Amygdala (tissue), 56 donors: ENCODE measurements around the gene INTS1.

Experiments
- DNase-seq, 56 donors: peaks; one replicate each; lab custom pipeline; 2025; lab: John Stamatoyannopoulos, UW

INTS1 gene

GRCh38 chr7:1468203-1468602 is 36.0 kb downstream of the INTS1 start:
- DNase-seq = no peak

DNA sequence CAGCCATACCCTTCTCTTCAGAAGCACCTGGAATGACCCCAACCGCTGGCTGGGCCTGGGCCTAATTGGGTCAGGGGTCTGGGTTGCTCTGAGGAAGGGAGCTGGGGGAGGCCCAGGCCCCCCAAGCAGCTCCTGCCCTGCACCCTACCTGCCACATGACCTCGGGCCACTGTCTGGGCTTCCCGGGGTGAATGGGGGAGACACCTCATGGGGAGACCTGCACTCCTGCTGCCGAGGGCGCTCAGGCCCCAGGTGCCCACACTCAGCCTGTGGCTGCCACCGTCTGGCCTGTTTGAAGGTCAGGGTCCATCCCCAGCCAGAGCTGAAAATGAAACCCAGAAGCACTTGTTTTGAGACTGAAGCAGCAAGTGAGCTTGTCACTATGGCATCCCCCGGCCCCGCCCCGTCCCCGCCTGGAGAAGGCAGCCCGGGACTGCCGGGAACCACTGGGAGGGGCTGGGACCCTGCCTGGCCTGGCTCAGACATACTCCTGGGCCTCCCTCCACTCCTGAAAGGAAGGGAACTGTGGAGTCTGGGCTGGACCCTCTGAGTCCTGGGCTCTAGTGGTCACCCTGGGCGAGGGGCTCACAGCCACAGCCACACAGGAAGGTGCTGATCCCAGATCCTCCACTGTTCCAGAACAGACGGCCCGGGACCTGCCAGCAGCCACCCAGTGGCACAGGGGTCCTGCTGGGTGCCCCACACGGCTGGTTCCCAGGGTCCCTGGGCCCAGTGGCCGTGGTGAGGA is 37.5 kb downstream of the INTS1 start:
- peak in 18 of 56 donors; percentile 10 to 56 (median 28) for DNase-seq

DNA sequence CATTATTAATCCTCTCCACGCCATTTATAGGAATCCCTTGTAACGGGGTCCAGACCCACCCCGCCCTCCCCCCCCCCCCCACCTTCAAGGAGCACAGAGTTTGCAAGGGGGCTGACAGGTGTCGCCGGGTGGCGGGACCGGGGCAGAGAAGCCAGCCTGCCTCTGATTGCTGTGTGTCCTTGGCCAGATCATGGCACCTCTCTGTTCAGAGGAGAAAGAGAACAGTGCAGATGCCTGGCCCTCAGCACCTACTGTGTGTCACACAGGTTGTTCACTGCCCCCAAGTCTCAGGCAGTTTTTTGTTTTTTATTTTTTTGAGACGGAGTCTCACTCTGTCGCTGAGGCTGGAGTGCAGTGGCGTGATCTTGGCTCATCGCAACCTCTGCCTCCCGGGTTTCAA is 39.5 kb downstream of the INTS1 start:
- DNase-seq = no peak

DNA sequence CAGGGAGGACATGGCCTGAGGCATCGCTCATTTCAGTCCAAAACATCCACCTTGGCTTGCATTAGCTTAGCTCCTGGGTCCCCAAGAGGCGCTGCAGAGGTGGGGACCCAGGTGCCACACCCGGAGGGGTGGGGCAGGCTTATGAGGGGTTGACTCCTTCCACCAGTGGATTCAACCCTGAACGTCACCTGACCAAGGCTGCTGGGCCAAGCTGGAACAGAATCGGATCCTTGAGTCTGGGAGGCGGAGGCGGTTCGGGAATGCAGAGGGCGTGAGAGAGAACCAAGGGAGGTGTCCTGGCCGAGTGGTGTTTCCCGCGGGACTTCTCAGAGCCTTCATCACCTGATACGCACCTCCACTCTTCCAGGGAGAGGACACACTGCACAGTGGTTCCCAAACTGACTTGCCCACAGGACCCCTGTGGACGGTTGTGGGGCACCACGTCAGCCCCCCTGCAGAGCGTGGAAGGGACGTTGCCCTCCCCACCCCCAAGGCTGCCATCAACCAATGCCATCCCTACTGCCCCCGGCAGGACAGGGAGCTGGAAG is 40.4 kb downstream of the INTS1 start:
- no peak for DNase-seq

GRCh38 chr7:1461646-1462375 is 42.4 kb downstream of the INTS1 start:
- DNase-seq = no peak

- peak in 10 of 56 donors; percentile 6 to 29 (median 16) for DNase-seq
These were observed 43.2 kb downstream of the INTS1 start for GRCh38 chr7:1460821-1461645.

DNA sequence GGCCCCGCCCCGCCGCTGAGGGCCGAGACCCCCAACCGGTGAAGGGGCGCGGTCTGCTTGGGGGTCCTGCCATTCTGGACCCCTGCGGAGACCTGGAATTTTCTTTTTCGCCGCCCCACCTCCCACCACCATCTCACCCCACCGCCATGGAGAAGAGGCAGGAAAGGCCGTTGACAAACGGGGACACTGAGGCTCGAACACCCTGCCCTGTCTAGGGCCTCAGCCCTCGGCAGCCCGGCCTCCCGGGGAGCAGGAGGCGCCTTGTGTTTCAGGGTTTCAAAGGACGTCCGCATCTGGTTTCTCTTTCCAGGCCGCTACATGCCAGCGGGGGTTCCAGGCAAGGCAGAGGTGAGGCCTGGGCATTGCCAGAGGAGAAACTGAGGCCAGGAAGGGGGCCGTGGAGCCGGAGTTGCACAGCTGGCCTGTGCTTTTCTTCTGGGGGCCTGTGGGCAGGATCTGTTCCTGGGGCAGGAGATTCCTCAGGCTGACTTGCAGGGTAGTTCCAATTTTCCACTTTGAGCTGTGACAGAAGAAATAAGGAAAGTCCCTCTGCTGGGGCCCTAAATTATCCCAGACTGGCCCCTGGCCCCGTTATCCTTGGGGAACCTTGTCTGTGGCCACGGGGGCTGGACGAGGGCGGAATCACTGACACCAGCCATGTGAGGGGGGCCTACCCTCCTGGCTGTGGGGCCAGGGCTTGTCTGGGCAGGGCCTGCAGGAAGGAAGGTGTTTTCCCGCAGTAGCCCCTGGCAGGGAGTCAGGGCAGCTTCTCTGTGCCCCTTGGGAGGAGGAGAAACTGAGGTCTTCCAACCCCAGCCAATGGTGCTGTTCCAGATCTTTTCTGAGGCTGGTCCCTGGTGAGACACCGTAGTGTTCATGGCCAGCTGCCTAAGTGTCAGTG is 44.0 kb downstream of the INTS1 start:
- DNase-seq = peak in 7 of 56 donors; percentile 18 to 56 (median 46)

DNA sequence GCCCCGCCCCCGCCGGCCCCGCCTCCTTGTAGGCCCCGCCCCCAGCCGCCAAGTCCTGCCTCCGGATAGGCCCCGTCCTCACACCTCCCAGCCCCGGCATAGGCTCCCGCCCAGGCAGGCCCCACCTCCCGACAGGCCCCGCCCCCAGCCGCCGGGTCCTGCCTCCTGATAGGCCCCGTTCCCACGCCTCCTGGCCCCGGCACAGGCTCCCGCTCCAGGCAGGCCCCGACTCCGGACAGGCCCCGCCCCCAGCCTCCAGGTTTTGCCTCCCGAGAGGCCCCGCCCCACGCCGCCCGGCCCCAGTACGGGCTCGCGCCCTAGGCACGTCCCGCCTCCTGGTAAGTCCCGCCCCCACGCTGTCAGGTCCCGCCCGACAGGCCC is 44.7 kb downstream of the INTS1 start:
- DNase-seq = peak; percentile 76 to 100 (median 99)

DNA sequence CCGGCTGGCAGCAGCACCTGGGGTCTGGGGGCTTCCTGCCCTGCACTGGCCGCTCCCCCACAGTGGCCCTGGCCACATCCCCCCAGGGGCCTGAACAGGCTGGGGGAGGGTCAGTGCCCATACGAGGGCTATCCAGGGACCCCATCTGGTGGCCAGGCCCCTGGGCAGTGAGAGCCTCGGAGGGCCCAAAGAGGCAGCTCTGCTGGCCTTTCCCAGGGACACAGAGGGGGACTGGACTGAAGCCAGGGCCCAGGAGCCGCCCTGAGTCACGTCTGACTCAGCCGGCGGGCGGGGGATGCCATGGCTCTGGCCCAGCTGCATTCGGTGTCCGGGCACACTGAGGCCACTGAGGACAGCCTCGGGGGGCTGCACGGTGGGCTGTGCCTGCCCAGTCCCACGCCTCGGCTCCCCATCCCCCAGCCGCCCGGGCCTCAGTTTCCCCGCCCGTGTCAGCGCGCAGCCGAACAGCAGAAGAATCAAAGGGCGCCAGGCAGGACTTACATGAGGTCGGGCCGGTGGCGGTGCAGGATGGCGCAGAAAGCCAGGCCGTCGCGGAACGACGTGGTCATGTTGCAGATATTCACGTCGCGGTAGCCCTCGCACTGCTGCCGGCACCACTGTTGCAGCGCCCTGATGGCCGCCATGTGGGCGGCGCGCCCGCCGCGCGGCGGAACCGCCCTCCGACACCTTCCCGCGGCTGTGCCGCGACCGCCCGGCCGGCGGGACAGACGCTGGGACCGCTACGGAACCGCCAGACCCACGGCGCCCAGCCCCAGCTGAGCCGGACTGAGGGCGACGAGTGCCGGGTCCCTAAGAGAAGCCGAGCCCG is 45.3 kb downstream of the INTS1 start, which contains the start of gene MICALL2:
Gene MICALL2, minus strand, starts transcription at position 788 of the 829 bp plus-strand sequence. Its CDS starts 144 bp downstream, at position 644.
- peak in 22 of 56 donors; percentile 11 to 81 (median 42) for DNase-seq

- peak in 11 of 56 donors; percentile 10 to 48 (median 26) for DNase-seq
These were observed 46.1 kb downstream of the INTS1 start for GRCh38 chr7:1457949-1458682.

DNA sequence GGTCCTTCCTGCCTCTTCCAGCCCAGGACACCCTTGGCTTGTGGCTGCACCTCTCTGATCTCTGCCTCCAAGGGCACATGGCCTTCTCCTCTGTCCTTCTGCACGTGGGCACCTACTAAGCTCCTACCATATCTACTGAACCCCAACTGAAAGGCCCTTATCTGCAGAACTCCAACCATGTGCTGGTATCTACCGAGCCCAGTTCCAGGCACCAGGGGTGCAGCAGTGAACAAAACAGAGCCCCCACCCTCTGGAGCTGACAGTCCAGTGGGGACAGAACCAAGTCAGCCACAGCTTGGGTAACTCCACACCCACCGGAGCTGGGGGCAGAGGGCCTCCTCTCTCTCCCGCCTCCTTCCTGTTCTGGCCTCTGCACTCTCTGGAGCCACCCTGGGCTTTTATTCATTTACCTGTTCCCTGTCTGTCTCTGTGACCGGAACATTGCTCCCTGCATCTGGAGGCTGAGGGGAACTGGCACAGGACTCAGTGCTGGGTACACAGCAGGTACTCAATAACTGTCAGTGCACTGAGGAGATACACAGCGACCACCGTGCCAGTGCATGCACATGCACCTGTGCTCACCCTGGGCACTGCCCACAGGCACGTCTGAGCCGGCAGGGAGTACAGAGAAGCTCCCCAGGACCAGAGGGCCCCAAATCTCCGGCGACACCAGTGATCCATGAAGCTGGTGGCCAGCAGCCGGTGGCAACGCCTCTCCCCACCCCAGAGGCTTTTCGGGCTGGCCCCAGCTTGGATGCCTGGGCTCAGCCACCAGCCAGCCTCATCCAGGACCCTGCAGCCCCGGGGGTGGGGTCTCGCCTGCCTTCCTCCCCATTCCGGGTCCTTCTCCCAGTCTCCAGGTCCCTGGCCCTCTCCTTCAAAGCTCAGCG is 46.9 kb downstream of the INTS1 start:
- no peak for DNase-seq

DNA sequence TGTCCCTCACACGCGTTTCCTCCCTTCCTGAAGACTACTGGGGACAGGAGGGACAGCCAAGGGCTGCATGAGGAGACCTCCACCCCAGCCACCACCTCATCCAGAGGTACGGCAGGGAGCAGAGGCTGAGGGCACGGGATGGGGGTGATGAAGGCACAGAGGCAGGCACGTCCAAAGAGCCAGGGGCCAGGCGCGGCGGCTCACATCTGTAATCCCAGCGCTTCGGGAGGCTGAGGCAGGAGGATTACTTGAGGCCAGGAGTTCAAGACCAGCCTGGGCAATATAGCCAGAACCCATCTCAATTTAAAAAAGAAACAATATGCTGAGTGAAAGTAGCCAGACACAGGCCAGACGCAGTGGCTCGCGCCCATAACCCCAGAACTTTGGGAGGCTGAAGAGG is 48.2 kb downstream of the INTS1 start:
- DNase-seq = no peak

DNA sequence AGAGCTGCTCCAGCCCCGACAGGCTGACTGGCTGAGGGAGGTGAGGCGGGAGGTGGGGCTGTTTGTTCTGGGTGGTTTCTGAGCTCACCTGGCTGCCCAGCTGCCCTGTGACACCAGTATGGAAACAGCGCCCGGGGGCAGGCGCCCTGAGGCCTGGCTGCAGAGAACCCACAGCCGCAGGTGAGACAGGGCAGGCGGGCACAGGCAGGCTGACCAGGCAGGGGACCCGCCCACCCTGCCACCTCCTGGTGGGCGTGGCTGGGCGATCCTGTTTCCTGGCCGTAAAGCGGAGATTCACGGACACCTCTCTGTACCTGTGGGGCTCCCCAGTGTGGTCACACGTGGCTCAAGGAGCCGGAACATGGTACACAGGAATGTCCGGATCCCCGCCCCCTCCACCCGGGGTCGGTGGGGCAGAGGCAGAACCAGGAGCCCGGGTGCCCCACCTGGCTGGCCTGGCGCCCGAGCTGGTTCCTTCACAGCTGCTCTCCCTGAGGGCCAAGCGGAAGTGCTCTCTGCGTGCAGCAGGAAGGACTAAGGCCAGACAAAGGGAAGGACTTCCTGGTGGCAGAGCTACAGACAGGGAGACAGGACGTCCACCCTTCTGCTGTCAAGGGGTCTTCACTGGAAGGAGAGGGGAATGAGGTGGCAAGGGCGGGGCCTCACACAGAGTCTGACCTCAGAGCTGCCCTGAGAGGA is 48.8 kb downstream of the INTS1 start:
- DNase-seq = no peak

- peak in 43 of 56 donors; percentile 12 to 79 (median 51) for DNase-seq
These were observed 49.6 kb downstream of the INTS1 start for GRCh38 chr7:1454542-1454941.

GRCh38 chr7:1452205-1452604 is 52.0 kb downstream of the INTS1 start:
- DNase-seq = peak in 15 of 56 donors; percentile 11 to 48 (median 23)

GRCh38 chr7:1450987-1451386 is 53.2 kb downstream of the INTS1 start:
- DNase-seq = no peak
